H54 (cell line): ENCODE measurements around the gene PLD1.
"Not testable (repeated sequence)": the region's sequence is repeated elsewhere in the genome, so short reads cannot be mapped to it uniquely, and the experiment has no call there.

Experiments
- DNase-seq: peaks from one replicate; pipeline ENCODE4 v3.0.0; 2011; ENCODE audit warnings: low spot score, mixed read lengths; ENCODE audit not compliant: insufficient read length
- FAIRE-seq: peaks from 3 replicates; lab custom pipeline; 2011; peaks lifted over from hg19 to GRCh38; lab: Jason Lieb, UNC
- POLR2A ChIP-seq: IDR thresholded peaks from 2 replicates; pipeline ENCODE4 v1.6.1; 2011; ENCODE audit warnings: low read depth, mild to moderate bottlenecking, low read length

The PLD1 gene, protein sequence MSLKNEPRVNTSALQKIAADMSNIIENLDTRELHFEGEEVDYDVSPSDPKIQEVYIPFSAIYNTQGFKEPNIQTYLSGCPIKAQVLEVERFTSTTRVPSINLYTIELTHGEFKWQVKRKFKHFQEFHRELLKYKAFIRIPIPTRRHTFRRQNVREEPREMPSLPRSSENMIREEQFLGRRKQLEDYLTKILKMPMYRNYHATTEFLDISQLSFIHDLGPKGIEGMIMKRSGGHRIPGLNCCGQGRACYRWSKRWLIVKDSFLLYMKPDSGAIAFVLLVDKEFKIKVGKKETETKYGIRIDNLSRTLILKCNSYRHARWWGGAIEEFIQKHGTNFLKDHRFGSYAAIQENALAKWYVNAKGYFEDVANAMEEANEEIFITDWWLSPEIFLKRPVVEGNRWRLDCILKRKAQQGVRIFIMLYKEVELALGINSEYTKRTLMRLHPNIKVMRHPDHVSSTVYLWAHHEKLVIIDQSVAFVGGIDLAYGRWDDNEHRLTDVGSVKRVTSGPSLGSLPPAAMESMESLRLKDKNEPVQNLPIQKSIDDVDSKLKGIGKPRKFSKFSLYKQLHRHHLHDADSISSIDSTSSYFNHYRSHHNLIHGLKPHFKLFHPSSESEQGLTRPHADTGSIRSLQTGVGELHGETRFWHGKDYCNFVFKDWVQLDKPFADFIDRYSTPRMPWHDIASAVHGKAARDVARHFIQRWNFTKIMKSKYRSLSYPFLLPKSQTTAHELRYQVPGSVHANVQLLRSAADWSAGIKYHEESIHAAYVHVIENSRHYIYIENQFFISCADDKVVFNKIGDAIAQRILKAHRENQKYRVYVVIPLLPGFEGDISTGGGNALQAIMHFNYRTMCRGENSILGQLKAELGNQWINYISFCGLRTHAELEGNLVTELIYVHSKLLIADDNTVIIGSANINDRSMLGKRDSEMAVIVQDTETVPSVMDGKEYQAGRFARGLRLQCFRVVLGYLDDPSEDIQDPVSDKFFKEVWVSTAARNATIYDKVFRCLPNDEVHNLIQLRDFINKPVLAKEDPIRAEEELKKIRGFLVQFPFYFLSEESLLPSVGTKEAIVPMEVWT

DNA sequence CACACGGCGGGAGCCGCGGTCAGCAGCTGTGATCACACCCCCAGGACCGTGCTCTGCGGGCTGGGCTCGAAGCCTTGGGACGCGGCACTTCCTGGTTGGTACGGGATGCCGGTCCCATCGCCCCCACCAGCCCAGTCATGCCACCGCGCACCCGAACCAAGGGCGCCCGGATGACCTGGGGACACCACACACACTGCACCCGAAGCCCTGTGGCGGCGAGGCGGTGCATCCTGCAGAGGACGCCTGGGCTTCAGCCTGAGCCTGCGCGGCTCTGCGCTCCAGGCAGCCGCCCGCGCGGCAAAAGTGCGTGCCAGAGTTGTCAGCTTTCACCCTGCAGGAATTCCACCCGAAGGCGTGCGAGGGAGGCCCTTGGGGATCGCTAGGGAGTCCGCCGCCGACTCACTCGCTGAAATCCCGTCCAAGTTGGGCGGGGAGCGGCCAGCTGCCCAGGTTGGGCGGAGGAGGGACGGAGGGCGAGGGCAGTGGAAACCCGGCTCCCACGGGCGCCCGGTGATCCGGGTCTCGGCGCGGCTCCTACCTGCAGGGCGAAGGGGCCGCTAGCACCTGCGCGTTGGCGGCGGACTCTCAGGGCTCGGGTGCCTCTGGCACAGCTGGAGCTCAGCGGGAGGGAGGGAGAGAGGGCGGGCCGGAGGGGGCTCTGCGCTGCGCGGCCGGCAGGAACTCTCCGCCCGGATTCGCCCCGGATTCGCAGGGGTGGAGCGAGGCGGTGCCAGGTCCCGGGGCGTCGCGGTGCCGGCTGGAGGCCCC lies at the start of gene PLD1:
PLD1 (minus strand) TSS at position 623 of the 768 bp plus-strand sequence. CDS start 72,432 bp downstream, outside the sequence.
- FAIRE-seq (peak; percentile 48), DNase-seq (peak; percentile 67)
- TF ChIP-seq POLR2A, result no peak; the same call in 1 of the 2 replicates

- FAIRE-seq, DNase-seq: not testable (repeated sequence)
These were observed 48.5 kb upstream of the PLD1 start for GRCh38 chr3:171858770-171859169.

DNA sequence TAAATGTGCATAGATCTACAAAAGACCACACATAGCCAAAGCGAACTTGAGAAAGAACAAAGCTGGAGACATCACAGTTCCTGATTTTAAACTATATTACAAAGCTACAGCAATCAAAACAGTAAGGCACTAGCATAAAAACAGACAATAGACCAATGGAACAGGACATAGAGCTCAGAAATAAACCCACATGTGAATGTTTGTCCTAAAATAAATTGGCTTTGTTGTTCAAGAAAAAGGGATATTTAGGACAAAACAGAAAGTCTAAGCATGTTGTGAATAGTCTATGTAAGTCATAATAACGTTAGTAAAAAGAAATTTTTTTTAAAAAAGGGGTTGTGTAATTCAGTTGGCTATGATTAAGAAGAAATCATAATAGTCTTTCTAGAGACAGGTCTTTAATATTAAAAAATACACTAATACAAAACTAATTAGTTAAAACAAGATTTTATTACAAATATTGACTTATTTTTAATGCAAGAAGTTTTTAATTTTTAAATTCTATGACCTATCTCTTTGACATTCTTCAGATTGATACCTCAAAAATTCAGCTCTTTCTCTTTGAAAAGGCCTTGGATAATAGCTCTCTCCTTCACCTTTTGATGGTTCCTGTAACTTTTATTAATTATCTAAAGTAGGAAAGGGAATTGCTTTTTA lies 44.5 kb upstream of the PLD1 start:
- FAIRE-seq (no peak), DNase-seq (no peak)
- no peak for TF ChIP-seq POLR2A

DNA sequence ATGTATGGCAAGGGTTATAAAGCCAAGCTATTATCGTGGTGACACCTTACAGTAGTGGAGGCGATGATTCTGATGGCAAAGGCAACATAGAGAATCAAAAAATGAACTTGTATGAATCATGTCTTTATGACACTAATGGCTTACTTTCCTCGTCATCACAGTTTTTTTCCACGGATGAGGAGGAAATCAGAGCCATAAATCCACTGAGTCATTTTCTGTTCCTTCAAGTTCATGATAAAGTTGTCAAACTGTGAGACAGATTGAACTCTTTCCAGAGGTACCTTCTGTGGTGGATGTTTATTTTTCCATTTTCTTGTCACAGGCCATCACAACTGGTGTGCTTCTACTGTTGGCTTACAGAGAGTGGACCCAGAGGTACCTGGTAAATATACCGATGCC lies 41.4 kb upstream of the PLD1 start:
- DNase-seq (no peak), FAIRE-seq (peak; percentile 98)
- no peak for TF ChIP-seq POLR2A

GRCh38 chr3:171850960-171851659 lies 40.8 kb upstream of the PLD1 start:
- TF ChIP-seq POLR2A, result no peak
- DNase-seq (no peak), FAIRE-seq (no peak)

GRCh38 chr3:171850320-171850959 lies 40.2 kb upstream of the PLD1 start:
- TF ChIP-seq POLR2A, result no peak
- peak; percentile 73 for FAIRE-seq

DNA sequence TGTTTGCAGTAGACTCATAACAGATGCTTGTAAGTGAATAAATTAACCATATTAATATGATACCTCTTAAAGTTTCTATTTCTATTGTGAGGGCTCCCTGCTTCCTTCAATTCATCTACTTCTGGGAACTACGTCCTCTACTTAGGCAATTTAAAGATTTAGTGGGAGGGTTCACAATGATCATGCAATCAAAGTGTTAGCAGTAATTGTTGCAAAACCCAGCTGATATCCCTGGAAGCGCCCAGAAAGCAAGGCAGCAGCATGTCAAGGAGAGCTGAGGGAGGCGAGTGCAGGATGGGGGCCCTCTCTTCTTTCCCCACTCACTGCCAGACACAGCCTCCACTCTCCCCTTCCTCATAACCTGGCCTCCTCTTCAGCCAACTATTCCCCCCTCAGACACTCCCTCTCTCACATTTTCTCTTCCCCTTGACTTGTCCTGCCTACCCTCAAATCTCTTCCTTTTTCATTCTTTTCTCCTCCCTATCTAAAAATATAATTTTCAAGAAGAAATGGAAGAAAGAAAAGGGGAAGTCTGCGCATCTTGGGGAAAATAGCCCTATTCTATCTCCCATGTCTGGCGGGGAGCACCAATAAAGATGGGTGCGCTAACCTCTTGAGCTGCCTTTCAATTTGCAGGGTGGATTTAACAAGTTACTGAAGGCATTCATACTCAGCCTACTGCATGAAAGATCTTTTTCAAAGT lies 39.5 kb upstream of the PLD1 start:
- no peak for FAIRE-seq
- TF ChIP-seq POLR2A, result no peak
- DNase-seq, result no peak

More at GRCh38 chr3:171850320-171850959, 40.2 kb upstream of the PLD1 start:
- DNase-seq, result no peak

DNA sequence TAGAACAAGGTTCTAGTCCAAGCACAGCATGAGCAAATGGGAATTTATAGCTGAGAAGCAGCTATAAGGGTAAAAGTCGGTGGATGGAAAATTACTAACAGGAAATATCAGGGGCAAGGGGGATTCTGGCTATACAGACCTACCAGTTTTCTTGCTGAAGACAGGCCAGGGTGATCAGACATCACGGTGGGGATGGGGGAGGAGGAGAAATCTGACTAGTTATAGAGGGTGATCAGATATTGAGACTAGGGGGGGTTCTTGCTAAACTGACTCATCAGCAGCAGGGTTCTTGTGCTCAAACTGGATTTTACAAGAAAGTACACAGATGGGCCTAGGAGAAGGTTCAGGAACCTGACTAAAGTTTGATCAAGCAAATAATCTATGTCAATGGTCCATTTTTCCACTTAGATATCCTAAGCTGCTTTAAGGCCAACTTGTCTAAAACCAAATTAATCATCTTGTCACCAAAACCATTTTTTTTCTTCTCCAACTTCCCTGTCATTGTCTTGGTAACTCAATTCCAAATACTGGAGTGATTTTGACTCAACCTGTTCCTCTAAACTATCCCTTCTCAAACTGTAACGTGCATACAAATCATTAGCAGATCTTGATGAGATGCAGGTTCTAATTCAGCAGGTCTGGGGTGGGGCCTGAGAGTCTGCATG lies 37.4 kb upstream of the PLD1 start:
- no peak for DNase-seq
- no peak for TF ChIP-seq POLR2A
- no peak for FAIRE-seq

- no peak for TF ChIP-seq POLR2A
- FAIRE-seq (no peak), DNase-seq (no peak)
These were observed 36.9 kb upstream of the PLD1 start for GRCh38 chr3:171847133-171847532.

DNA sequence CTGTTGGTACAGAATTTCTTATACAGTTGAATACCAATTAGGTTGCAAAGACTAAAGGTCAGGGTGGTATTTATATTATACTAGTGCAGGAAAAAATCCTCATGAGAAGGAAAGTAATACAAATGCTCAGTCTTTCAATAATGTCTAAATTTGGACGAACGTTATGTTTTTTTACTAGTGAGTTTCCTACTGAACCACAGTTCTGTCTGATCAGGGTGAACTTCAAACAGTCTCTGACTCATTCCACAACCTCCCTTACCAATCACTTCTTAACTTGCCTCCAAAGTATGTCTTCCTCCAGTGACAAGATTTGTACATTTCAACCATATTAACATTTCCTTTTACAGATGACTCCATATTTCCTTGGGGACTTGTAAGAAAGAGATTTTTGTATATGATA lies 36.3 kb upstream of the PLD1 start:
- FAIRE-seq, result peak; percentile 55
- no peak for TF ChIP-seq POLR2A
- no peak for DNase-seq

- TF ChIP-seq POLR2A, result no peak
- DNase-seq (no peak), FAIRE-seq (no peak)
These were observed 35.4 kb upstream of the PLD1 start for GRCh38 chr3:171845481-171846284.
